ENCODE data around the gene NTM.

DNA sequence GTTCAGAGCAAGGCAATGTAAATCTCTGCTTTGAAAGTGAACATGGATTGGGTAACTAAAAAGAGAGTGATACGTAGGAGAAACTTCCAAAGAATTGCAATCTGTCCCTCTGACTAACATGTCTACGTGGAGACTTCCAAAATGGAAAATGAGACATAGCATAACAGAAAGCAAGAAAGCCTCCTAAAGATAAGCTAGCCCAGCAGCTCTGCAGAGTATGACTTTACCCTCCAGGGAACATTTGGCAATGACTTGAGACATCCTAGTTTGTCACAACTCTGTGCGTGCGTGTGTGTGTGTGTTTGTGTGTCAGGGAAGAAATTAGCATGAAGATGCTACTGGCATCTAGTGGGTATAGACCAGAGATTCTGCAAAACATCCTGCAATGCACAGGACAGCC lies 817.4 kb downstream of the NTM start:
- TF ChIP-seq, protein P1, sequence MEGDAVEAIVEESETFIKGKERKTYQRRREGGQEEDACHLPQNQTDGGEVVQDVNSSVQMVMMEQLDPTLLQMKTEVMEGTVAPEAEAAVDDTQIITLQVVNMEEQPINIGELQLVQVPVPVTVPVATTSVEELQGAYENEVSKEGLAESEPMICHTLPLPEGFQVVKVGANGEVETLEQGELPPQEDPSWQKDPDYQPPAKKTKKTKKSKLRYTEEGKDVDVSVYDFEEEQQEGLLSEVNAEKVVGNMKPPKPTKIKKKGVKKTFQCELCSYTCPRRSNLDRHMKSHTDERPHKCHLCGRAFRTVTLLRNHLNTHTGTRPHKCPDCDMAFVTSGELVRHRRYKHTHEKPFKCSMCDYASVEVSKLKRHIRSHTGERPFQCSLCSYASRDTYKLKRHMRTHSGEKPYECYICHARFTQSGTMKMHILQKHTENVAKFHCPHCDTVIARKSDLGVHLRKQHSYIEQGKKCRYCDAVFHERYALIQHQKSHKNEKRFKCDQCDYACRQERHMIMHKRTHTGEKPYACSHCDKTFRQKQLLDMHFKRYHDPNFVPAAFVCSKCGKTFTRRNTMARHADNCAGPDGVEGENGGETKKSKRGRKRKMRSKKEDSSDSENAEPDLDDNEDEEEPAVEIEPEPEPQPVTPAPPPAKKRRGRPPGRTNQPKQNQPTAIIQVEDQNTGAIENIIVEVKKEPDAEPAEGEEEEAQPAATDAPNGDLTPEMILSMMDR (IDR thresholded peaks at IDR 0.05) = no peak
- TF ChIP-seq EP300 (IDR thresholded peaks at IDR 0.05) = no peak
